Liver (tissue), 3 donors: ENCODE results near the gene RBBP6.

Experiments
- CTCF ChIP-seq: fragments of 150-350 bp; IDR thresholded peaks from 2 replicates; pipeline ENCODE4 v1.5.1; 2017; ENCODE audit warnings: improper control_type of control experiment, low read depth, low read length; ENCODE audit not compliant: missing input control
- EGR1 ChIP-seq, 2 donors: IDR thresholded peaks; 2 replicates each; pipeline ENCODE4 v1.6.1; 2016 to 2018; ENCODE audit warnings: antibody characterized with exemption in 2 of 2, low read depth in 2 of 2
- FOXA2 ChIP-seq: IDR thresholded peaks from 2 replicates; pipeline ENCODE4 v1.6.1; 2016; ENCODE audit warnings: antibody characterized with exemption
- NR2F2 ChIP-seq: IDR thresholded peaks from 2 replicates; pipeline ENCODE4 v1.6.1; 2016; ENCODE audit warnings: antibody characterized with exemption
- RAD21 ChIP-seq, 2 donors: IDR thresholded peaks; 2 replicates each; pipeline ENCODE4 v1.6.1; 2016; ENCODE audit warnings: antibody characterized with exemption in 2 of 2, mild to moderate bottlenecking in 2 of 2
- YY1 ChIP-seq: IDR thresholded peaks from 2 replicates; pipeline ENCODE4 v1.6.1; 2016; ENCODE audit warnings: antibody characterized with exemption, mild to moderate bottlenecking
- TF ChIP-seq, protein P1 (sequence below): IDR thresholded peaks from 2 replicates; pipeline ENCODE4 v1.6.1; 2016; ENCODE audit warnings: antibody characterized with exemption
- donor health status: healthy.
- donor health status: healthy.

DNA sequence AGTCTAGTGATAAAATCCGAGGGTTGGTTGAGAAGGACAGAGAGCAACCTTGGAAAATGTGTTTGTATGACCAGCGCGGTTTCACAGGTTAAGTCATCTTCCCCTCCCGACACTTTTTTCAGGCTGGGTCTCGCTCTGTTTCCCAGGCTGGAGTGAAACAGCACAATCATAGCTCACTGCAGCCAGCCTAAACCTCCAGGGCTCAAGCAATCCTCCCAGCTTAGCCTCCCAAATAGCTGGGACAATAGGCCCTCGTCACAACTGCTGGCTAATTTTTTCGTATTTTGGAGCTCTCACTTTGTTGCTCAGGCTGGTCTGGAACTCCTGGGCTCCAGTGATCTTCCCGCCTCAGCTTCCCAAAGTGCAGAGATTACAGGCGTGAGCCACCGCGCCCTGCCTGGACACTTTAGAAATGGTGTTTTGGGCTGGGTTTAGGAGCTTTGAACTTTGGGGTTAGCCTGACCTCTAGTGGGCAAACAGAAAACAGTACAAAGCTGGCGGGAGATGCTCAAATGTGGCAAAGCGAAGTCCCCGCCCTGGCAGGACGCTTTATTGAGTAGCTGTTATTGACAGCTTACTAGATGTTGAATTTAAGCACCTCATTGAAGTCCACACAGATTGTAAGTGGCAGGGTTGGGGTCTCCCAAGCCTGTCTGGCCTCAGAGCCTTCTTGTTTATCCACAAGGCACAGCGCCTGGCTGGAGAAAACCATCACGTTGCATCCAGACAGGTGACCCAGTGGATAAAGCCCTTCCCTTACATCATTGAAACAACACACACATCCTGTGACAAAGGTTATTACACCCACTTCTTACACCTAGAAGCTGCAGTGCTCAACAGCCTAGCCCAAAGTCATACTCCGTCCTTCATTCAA lies 34.7 kb upstream of the RBBP6 start:
- TF ChIP-seq CTCF = peak; percentile 81
- no peak for TF ChIP-seq EGR1 (IDR thresholded peaks at IDR 0.05; ENCODE audit: low read depth in 2 of 2)
- TF ChIP-seq FOXA2 = no peak
- TF ChIP-seq, protein P1, sequence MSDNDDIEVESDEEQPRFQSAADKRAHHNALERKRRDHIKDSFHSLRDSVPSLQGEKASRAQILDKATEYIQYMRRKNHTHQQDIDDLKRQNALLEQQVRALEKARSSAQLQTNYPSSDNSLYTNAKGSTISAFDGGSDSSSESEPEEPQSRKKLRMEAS = no peak
- TF ChIP-seq YY1 = no peak
- peak; percentile 85 to 90 for TF ChIP-seq RAD21 (IDR thresholded peaks at IDR 0.05)
- no peak for TF ChIP-seq NR2F2
